Measurements from ENCODE around the gene FCGR3A.
"Not testable (repeated sequence)": the region's sequence is repeated elsewhere in the genome, so short reads cannot be mapped to it uniquely, and the experiment has no call there.

FCGR3A gene

DNA sequence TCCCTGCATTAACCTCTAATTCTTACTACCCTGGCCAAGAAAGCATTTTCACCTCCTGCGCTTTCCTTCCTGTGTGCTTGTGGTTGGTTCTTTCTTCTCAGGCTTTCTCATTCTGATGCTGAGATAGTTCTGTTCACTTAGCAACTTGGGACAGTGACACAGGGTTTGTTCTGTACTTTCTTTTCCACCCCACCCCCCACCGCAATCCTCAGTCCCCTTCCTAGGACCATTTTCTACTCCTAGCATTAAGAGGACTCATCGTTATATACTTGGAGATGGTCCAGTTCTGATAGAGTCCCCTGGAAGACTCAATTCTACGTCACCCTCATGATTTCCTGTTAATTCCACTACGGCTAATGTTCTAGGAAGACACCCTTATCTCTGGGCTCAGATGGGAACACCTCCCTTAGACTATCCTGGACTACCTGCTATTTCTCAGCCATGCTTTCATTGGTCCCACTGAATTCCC is 7.5 kb downstream of the FCGR3A start:
- not testable (repeated sequence) for H3K27me3 ChIP-seq (ENCODE audit: control insufficient read depth in 1 of 2, insufficient read depth in 2 of 2, low read length in 2 of 2); H3K36me3 ChIP-seq (ENCODE audit: control insufficient read depth in 1 of 2, insufficient read depth in 2 of 2, low read length in 2 of 2); H3K9me3 ChIP-seq (ENCODE audit: control insufficient read depth in 1 of 2, low read length in 2 of 2); H3K4me1 ChIP-seq (ENCODE audit: control insufficient read depth in 1 of 2, insufficient read depth in 2 of 2, low read length in 2 of 2); H3K4me3 ChIP-seq (ENCODE audit: low read depth in 1 of 2, low read length in 2 of 2); H3K9ac ChIP-seq (ENCODE audit: low read depth in 1 of 2, low read length in 2 of 2); H3K27ac ChIP-seq (ENCODE audit: low read depth, low read length)

DNA sequence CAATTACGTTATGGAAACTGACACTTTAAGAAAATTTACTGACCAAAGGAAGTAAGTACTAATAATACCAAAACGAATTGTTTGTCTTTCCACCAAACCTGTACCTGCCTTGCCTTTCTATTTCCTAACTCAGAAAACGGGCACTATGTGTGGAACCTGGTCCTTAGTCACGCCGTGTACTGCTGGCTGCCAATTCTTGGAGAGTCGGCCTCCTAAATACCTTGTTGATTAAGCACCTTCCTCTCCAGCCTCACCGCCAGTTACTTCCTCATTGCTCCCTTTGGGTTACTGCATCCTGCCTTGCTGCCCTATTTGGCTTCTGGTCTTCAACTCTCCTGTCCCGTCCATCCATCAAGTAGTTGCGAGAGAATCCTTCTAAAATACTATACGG is 9.1 kb downstream of the FCGR3A start:
- H3K9ac ChIP-seq (ENCODE audit: low read depth in 1 of 2, low read length in 2 of 2); H3K27ac ChIP-seq (ENCODE audit: low read depth, low read length); H3K4me1 ChIP-seq (ENCODE audit: control insufficient read depth in 1 of 2, insufficient read depth in 2 of 2, low read length in 2 of 2); H3K9me3 ChIP-seq (ENCODE audit: control insufficient read depth in 1 of 2, low read length in 2 of 2); H3K36me3 ChIP-seq (ENCODE audit: control insufficient read depth in 1 of 2, insufficient read depth in 2 of 2, low read length in 2 of 2); H3K27me3 ChIP-seq (ENCODE audit: control insufficient read depth in 1 of 2, insufficient read depth in 2 of 2, low read length in 2 of 2): not testable (repeated sequence)
- peak overlapping the region; percentile 56 to 64 for H3K4me3 ChIP-seq (ENCODE audit: low read depth in 1 of 2, low read length in 2 of 2)

- Histone ChIP-seq H3K9ac (ENCODE audit: low read depth in 1 of 2, low read length in 2 of 2) (peak overlapping the region in 1 of 2 donors; percentile 69), H3K4me3 (ENCODE audit: low read depth in 1 of 2, low read length in 2 of 2) (peak overlapping the region; percentile 56 to 64)
- not testable (repeated sequence) for H3K27ac ChIP-seq (ENCODE audit: low read depth, low read length); H3K4me1 ChIP-seq (ENCODE audit: control insufficient read depth in 1 of 2, insufficient read depth in 2 of 2, low read length in 2 of 2); H3K27me3 ChIP-seq (ENCODE audit: control insufficient read depth in 1 of 2, insufficient read depth in 2 of 2, low read length in 2 of 2); H3K36me3 ChIP-seq (ENCODE audit: control insufficient read depth in 1 of 2, insufficient read depth in 2 of 2, low read length in 2 of 2); H3K9me3 ChIP-seq (ENCODE audit: control insufficient read depth in 1 of 2, low read length in 2 of 2)
These were observed 9.7 kb downstream of the FCGR3A start for GRCh38 chr1:161539731-161540569.

DNA sequence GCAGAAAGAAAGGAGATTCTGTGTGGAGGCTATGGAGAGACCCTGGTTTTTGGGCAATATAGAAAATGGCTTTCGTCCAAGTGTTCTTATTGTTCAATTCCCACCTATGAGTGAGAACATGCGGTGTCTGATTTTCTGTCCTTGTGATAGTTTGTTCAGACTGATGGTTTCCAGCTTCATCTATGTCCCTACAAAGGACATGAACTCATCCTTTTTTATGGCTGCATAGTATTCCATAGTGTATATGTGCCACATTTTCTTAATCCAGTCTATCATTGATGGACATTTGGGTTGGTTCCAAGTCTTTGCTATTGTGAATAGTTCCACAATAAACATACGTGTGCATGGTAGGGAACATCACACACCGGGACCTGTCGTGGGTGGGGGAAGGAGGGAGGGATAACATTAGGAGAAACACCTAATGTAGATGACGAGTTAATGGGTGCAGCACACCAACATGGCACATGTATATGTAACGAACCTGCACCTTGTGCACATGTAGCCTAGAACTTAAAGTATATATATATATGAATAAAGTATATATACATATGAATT is 10.6 kb downstream of the FCGR3A start:
- not testable (repeated sequence) for H3K4me3 ChIP-seq (ENCODE audit: low read depth in 1 of 2, low read length in 2 of 2); H3K36me3 ChIP-seq (ENCODE audit: control insufficient read depth in 1 of 2, insufficient read depth in 2 of 2, low read length in 2 of 2); H3K27me3 ChIP-seq (ENCODE audit: control insufficient read depth in 1 of 2, insufficient read depth in 2 of 2, low read length in 2 of 2); H3K9ac ChIP-seq (ENCODE audit: low read depth in 1 of 2, low read length in 2 of 2); H3K27ac ChIP-seq (ENCODE audit: low read depth, low read length); H3K4me1 ChIP-seq (ENCODE audit: control insufficient read depth in 1 of 2, insufficient read depth in 2 of 2, low read length in 2 of 2); H3K9me3 ChIP-seq (ENCODE audit: control insufficient read depth in 1 of 2, low read length in 2 of 2)

DNA sequence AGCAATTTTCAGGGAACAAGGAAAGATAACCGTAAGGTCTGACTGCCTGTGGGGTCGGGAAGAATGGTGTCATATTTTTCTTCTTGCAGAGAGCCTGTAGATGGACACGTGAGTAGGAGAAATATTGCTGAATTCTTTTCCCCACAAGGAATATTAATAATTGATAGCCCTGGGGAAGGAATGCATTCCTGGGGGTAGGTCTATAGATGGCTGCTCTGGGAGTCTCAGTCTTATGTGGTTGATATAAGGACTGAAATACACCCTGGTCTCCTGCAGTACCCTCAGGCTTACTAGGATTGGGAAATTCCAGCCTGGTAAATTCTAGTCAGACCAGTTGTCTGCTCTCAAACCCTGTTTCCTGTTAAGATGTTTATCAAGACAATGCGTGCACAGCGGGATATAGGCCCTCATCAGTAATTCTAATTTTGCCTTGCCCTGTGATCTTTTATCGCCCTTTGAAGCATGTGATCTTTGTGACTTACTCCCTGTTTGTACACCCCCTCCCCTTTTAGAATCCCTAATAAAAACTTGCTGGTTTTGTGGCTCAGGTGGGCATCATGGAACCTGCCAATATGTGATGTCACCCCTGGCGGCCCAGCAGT is 12.4 kb downstream of the FCGR3A start:
- not testable (repeated sequence) for H3K9ac ChIP-seq (ENCODE audit: low read depth in 1 of 2, low read length in 2 of 2); H3K4me3 ChIP-seq (ENCODE audit: low read depth in 1 of 2, low read length in 2 of 2); H3K27me3 ChIP-seq (ENCODE audit: control insufficient read depth in 1 of 2, insufficient read depth in 2 of 2, low read length in 2 of 2); H3K4me1 ChIP-seq (ENCODE audit: control insufficient read depth in 1 of 2, insufficient read depth in 2 of 2, low read length in 2 of 2); H3K9me3 ChIP-seq (ENCODE audit: control insufficient read depth in 1 of 2, low read length in 2 of 2); H3K27ac ChIP-seq (ENCODE audit: low read depth, low read length); H3K36me3 ChIP-seq (ENCODE audit: control insufficient read depth in 1 of 2, insufficient read depth in 2 of 2, low read length in 2 of 2)

DNA sequence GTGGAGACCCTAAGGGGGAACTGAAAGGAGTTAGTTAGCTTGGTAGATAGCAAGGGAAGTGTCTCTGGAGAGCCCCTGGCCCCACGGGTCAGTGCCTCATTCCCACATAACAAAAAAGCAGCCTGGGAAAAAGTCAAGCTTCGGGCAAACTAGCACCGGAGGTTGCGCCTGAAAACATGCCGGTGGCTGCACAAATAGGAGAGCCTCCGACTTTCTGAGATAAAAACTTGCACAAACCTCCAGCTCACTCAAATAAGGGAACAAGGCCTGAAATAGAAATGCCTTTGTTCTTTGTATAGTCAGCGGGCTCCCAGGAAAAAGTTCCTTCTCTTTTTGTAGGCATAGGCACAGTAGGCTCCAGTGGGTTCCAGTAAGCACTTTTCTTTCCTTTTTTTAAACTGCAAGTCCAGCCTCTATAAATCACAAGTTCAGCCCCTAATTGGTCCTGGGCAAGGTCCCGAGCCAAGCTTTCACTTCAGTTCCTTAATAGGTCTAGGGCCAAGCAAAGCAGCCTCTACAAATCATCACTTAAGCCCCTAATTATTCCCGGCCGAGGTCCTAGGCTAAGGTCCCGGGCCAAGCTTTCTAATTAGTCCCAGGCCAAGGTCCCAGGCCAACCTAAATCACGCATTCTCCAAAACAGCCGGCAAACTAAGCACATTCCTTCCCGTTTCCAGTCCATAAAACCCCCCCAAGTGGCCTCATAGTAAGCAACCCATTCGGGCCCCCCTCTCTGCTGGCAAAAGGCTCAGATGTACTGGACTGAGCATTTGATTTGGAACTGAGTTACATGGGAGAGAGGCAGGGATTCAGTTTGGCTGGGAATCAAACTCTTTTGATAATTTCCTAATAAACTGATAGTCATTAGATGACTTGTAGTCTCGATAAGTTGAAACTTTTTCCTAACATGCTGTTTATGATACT is 16.7 kb downstream of the FCGR3A start:
- H3K4me1 ChIP-seq (ENCODE audit: control insufficient read depth in 1 of 2, insufficient read depth in 2 of 2, low read length in 2 of 2): peaks cover 3 to 16% of the 10 kb centered on the region in 2 donors
- not testable (repeated sequence) for H3K9ac ChIP-seq (ENCODE audit: low read depth in 1 of 2, low read length in 2 of 2); H3K36me3 ChIP-seq (ENCODE audit: control insufficient read depth in 1 of 2, insufficient read depth in 2 of 2, low read length in 2 of 2); H3K4me3 ChIP-seq (ENCODE audit: low read depth in 1 of 2, low read length in 2 of 2); H3K9me3 ChIP-seq (ENCODE audit: control insufficient read depth in 1 of 2, low read length in 2 of 2); H3K27ac ChIP-seq (ENCODE audit: low read depth, low read length)
- peaks cover 3 to 10% of the 10 kb centered on the region in 2 donors for H3K27me3 ChIP-seq (ENCODE audit: control insufficient read depth in 1 of 2, insufficient read depth in 2 of 2, low read length in 2 of 2)

- Histone ChIP-seq H3K9ac (ENCODE audit: low read depth in 1 of 2, low read length in 2 of 2) (no peak overlapping the region), H3K27me3 (ENCODE audit: control insufficient read depth in 1 of 2, insufficient read depth in 2 of 2, low read length in 2 of 2) (peaks cover 3 to 10% of the 10 kb centered on the region in 2 donors), H3K9me3 (ENCODE audit: control insufficient read depth in 1 of 2, low read length in 2 of 2) (no peaks in the 10 kb centered on the region), H3K4me3 (ENCODE audit: low read depth in 1 of 2, low read length in 2 of 2) (no peak overlapping the region), H3K4me1 (ENCODE audit: control insufficient read depth in 1 of 2, insufficient read depth in 2 of 2, low read length in 2 of 2) (peaks cover 3 to 16% of the 10 kb centered on the region in 2 donors), H3K27ac (ENCODE audit: low read depth, low read length) (no peak overlapping the region), H3K36me3 (ENCODE audit: control insufficient read depth in 1 of 2, insufficient read depth in 2 of 2, low read length in 2 of 2) (no peaks in the 10 kb centered on the region)
These were observed 17.5 kb downstream of the FCGR3A start for GRCh38 chr1:161531986-161532643.

GRCh38 chr1:161530671-161531641 is 18.7 kb downstream of the FCGR3A start:
- Histone ChIP-seq H3K9ac (ENCODE audit: low read depth in 1 of 2, low read length in 2 of 2) (peak overlapping the region; percentile 51 to 69), H3K4me3 (ENCODE audit: low read depth in 1 of 2, low read length in 2 of 2) (peak overlapping the region; percentile 67 to 76), H3K27me3 (ENCODE audit: control insufficient read depth in 1 of 2, insufficient read depth in 2 of 2, low read length in 2 of 2) (peaks cover 3 to 10% of the 10 kb centered on the region in 2 donors), H3K27ac (ENCODE audit: low read depth, low read length) (peak overlapping the region; percentile 70), H3K4me1 (ENCODE audit: control insufficient read depth in 1 of 2, insufficient read depth in 2 of 2, low read length in 2 of 2) (peaks cover 3 to 16% of the 10 kb centered on the region in 2 donors)
- H3K36me3 ChIP-seq (ENCODE audit: control insufficient read depth in 1 of 2, insufficient read depth in 2 of 2, low read length in 2 of 2); H3K9me3 ChIP-seq (ENCODE audit: control insufficient read depth in 1 of 2, low read length in 2 of 2): not testable (repeated sequence)

DNA sequence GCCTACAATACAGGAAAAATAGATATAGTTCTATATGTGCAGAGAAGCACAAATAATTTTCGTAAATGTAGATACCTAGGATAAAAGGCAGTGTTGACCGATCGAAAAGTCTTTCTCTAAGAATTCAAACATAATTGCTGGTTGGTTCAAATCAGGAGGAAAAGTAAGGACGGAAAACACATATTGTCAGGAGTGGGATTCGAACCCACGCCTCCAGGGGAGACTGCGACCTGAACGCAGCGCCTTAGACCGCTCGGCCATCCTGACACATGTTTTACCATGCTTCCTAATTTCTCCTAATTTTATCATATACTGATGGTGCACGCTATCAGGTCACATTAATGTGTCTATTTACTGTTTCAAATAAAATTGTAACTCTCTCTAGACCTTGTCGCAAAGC is 19.5 kb downstream of the FCGR3A start:
- Histone ChIP-seq H3K4me3 (ENCODE audit: low read depth in 1 of 2, low read length in 2 of 2) (peak overlapping the region; percentile 67 to 76), H3K27me3 (ENCODE audit: control insufficient read depth in 1 of 2, insufficient read depth in 2 of 2, low read length in 2 of 2) (peaks cover 3 to 10% of the 10 kb centered on the region in 2 donors), H3K9ac (ENCODE audit: low read depth in 1 of 2, low read length in 2 of 2) (peak overlapping the region in 1 of 2 donors; percentile 69), H3K4me1 (ENCODE audit: control insufficient read depth in 1 of 2, insufficient read depth in 2 of 2, low read length in 2 of 2) (peaks cover 3 to 16% of the 10 kb centered on the region in 2 donors)
- not testable (repeated sequence) for H3K27ac ChIP-seq (ENCODE audit: low read depth, low read length); H3K36me3 ChIP-seq (ENCODE audit: control insufficient read depth in 1 of 2, insufficient read depth in 2 of 2, low read length in 2 of 2); H3K9me3 ChIP-seq (ENCODE audit: control insufficient read depth in 1 of 2, low read length in 2 of 2)

All from duodenal mucosa (tissue), 2 donors.